OCI-LY1 (cell line): ENCODE data around the gene GCG.

Source experiments
- H2AFZ ChIP-seq: fragments of 200-600 bp; sonication (generic), shearing (Covaris generic); 2 replicates; pipeline ENCODE4 v1.6.0; 2014; ENCODE audit warnings: antibody characterized with exemption, mild to moderate bottlenecking, low read length
- H3F3A ChIP-seq: fragments of 200-600 bp; sonication (generic), shearing (Covaris generic); 2 replicates; pipeline ENCODE4 v1.6.0; 2014; ENCODE audit warnings: mild to moderate bottlenecking, antibody characterized with exemption, low read length, moderate library complexity; ENCODE audit not compliant: insufficient read depth
- H3K27ac ChIP-seq: fragments of 200-600 bp; sonication (generic); 2 replicates; pipeline ENCODE4 v1.5.1; 2014; ENCODE audit warnings: low read length, mixed run types, mild to moderate bottlenecking, low read depth; ENCODE audit not compliant: poor library complexity, severe bottlenecking
- H3K27me3 ChIP-seq: fragments of 200-600 bp; sonication (generic); 2 replicates; pipeline ENCODE4 v1.6.0; 2014; ENCODE audit warnings: antibody characterized with exemption, mild to moderate bottlenecking, low read length, moderate library complexity; ENCODE audit not compliant: insufficient read depth
- H3K36me3 ChIP-seq: fragments of 200-600 bp; sonication (generic); 2 replicates; pipeline ENCODE4 v1.6.1; 2014; ENCODE audit warnings: mild to moderate bottlenecking, antibody characterized with exemption, low read length, moderate library complexity, mixed read lengths; ENCODE audit not compliant: insufficient read depth
- H3K4me1 ChIP-seq: fragments of 200-600 bp; sonication (generic); 2 replicates; pipeline ENCODE4 v1.5.1; 2014; ENCODE audit warnings: mild to moderate bottlenecking, low read length, moderate library complexity; ENCODE audit not compliant: insufficient read depth, severe bottlenecking
- H3K4me2 ChIP-seq: fragments of 200-600 bp; sonication (generic), shearing (Covaris generic); 2 replicates; pipeline ENCODE4 v1.6.1; 2014; ENCODE audit warnings: low read length
- H3K4me3 ChIP-seq: fragments of 200-600 bp; sonication (generic); 2 replicates; pipeline ENCODE4 v1.5.1; 2014; ENCODE audit warnings: low read length, low read depth, mild to moderate bottlenecking, mixed read lengths; ENCODE audit not compliant: poor library complexity, severe bottlenecking
- H3K79me2 ChIP-seq: fragments of 200-600 bp; shearing (Covaris generic); 2 replicates; pipeline ENCODE4 v1.6.1; 2016; ENCODE audit warnings: mixed run types, low read length, mixed read lengths; ENCODE audit not compliant: insufficient read depth
- H3K9ac ChIP-seq: fragments of 200-600 bp; sonication (generic), shearing (Covaris generic); 2 replicates; pipeline ENCODE4 v1.6.1; 2014; ENCODE audit warnings: mild to moderate bottlenecking, low read length, mixed read lengths
- H3K9me2 ChIP-seq: fragments of 200-600 bp; sonication (generic), shearing (Covaris generic); 2 replicates; pipeline ENCODE4 v1.6.1; 2014; ENCODE audit warnings: low read depth, mild to moderate bottlenecking, low read length, mixed read lengths
- H3K9me3 ChIP-seq: fragments of 200-600 bp; shearing (Covaris generic); 2 replicates; pipeline ENCODE4 v1.6.1; 2014; ENCODE audit warnings: low read length, mixed read lengths
- H4K20me1 ChIP-seq: fragments of 200-600 bp; sonication (generic), shearing (Covaris generic); 2 replicates; pipeline ENCODE4 v1.6.0; 2016; ENCODE audit warnings: mild to moderate bottlenecking, low read length; ENCODE audit not compliant: insufficient read depth
- EZH2 ChIP-seq: fragments of 200-600 bp; sonication (generic), shearing (Covaris generic); IDR thresholded peaks from 2 replicates; pipeline ENCODE4 v1.8.0; 2017; ENCODE audit warnings: borderline replicate concordance, mixed run types, mild to moderate bottlenecking, antibody characterized with exemption, low read length, moderate library complexity, mixed read lengths
- TF ChIP-seq, protein P1 (sequence below): fragments of 200-600 bp; sonication (generic), shearing (Covaris generic); IDR thresholded peaks from 2 replicates; pipeline ENCODE4 v1.5.1; 2017; ENCODE audit warnings: mild to moderate bottlenecking, antibody characterized with exemption, low read length, moderate library complexity, mixed read lengths

GCG gene

DNA sequence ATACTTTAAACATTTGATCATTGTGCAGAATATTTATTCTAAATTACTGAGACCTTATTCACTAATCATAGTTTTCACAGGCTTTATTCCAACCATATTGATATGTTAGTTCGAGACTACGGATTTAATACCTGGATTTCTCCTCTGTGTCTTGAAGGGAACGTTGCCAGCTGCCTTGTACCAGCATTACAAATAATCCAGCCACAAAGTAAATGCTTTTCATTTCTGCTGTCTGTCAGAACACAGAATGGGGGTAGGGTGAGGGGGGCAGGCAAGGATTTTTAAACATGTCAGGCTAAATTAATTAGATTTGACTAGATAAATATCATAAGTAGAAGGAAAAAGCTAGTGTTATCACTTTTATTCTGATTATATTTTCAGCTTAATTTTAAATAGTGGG, 3.1 kb downstream of the GCG start:
- H3K4me1 ChIP-seq = no peaks in the 10 kb centered on the region
- H3K4me3 ChIP-seq = no peak overlapping the region

DNA sequence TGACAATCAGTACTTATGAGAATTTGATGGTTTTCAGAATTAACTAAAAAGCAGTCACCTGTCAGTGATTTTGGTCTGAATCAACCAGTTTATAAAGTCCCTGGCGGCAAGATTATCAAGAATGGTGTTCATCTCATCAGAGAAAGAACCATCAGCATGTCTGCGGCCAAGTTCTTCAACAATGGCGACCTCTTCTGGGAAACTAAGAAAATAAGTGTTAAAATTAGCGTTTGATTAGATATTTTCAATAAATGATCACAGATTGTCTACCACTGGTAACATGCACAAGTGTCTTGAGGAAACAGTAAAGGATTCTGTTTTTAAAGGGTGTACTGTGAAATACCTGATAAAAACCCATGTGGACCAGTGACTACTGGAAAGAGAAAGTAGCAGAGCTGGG, 8.1 kb downstream of the GCG start:
- Histone ChIP-seq H3K9ac (no peak overlapping the region), H3K36me3 (no peaks in the 10 kb centered on the region), H2AFZ (no peak overlapping the region), H3F3A (no peaks in the 10 kb centered on the region), H3K27me3 (no peaks in the 10 kb centered on the region), H3K9me2 (no peaks in the 10 kb centered on the region), H3K27ac (no peak overlapping the region), H4K20me1 (no peaks in the 10 kb centered on the region), H3K79me2 (no peaks in the 10 kb centered on the region), H3K4me2 (no peak overlapping the region), H3K4me3 (no peak overlapping the region), H3K4me1 (no peaks in the 10 kb centered on the region), H3K9me3 (no peaks in the 10 kb centered on the region)
- TF ChIP-seq, protein P1, sequence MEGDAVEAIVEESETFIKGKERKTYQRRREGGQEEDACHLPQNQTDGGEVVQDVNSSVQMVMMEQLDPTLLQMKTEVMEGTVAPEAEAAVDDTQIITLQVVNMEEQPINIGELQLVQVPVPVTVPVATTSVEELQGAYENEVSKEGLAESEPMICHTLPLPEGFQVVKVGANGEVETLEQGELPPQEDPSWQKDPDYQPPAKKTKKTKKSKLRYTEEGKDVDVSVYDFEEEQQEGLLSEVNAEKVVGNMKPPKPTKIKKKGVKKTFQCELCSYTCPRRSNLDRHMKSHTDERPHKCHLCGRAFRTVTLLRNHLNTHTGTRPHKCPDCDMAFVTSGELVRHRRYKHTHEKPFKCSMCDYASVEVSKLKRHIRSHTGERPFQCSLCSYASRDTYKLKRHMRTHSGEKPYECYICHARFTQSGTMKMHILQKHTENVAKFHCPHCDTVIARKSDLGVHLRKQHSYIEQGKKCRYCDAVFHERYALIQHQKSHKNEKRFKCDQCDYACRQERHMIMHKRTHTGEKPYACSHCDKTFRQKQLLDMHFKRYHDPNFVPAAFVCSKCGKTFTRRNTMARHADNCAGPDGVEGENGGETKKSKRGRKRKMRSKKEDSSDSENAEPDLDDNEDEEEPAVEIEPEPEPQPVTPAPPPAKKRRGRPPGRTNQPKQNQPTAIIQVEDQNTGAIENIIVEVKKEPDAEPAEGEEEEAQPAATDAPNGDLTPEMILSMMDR = peak; percentile 37; the same call in 1 of the 2 replicates
- no peak for TF ChIP-seq EZH2

More for the DNA sequence above, 3.1 kb downstream of the GCG start:
- Histone ChIP-seq H3K27me3 (no peaks in the 10 kb centered on the region), H3K9me2 (no peaks in the 10 kb centered on the region), H3K9ac (no peak overlapping the region), H3K79me2 (no peaks in the 10 kb centered on the region), H3K9me3 (no peaks in the 10 kb centered on the region), H2AFZ (no peak overlapping the region), H4K20me1 (no peaks in the 10 kb centered on the region), H3K27ac (no peak overlapping the region), H3F3A (no peaks in the 10 kb centered on the region), H3K36me3 (no peaks in the 10 kb centered on the region), H3K4me2 (no peak overlapping the region)
- TF ChIP-seq, protein P1 = no peak

DNA sequence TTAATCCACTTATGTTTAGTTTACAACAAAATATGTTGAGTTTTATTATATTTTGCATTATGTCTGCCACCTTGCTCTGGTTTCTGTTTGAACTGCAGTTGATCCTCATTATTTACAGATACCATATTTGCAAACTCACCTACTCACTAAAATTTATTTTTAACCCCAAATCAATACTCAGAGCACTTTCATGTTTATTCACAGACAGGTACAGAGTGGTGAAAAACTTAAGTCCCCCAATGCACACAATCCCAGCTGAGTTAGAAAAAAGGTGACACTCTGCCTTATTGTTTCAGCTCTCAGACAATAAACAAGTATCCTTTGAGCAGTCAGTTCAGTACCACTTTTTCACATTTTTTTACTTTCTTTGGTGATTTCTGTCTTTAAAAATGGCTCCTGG, 13.7 kb downstream of the GCG start:
- Histone ChIP-seq H3K4me2 (no peak overlapping the region), H3K79me2 (no peaks in the 10 kb centered on the region), H3K9me3 (no peaks in the 10 kb centered on the region), H3F3A (no peaks in the 10 kb centered on the region), H3K9ac (no peak overlapping the region), H3K27ac (no peak overlapping the region), H3K4me3 (no peak overlapping the region), H3K9me2 (no peaks in the 10 kb centered on the region), H3K4me1 (no peaks in the 10 kb centered on the region), H3K36me3 (no peaks in the 10 kb centered on the region), H3K27me3 (no peaks in the 10 kb centered on the region), H2AFZ (no peak overlapping the region), H4K20me1 (no peaks in the 10 kb centered on the region)
- no peak for TF ChIP-seq EZH2
- TF ChIP-seq, protein P1 = no peak
